Osteoblast (primary cell): Measurements from ENCODE around the gene MTOR. TPM values are rescaled to one million over a fixed set of nuclear protein-coding genes. Genes with fewer than 3 reads are reported as not detected.

Source experiments
- DNase-seq: peaks from one replicate; pipeline ENCODE4 v3.0.0; 2011; ENCODE audit warnings: low spot score, mixed read lengths; ENCODE audit not compliant: insufficient read length; ENCODE audit errors: missing footprints
- H2AFZ ChIP-seq: 2 replicates; pipeline ENCODE4 v1.6.0; 2011; ENCODE audit warnings: mild to moderate bottlenecking, low read length
- H3K27ac ChIP-seq: 2 replicates; pipeline ENCODE4 v1.5.1; 2011; ENCODE audit warnings: mild to moderate bottlenecking, low read depth, low read length, moderate library complexity
- H3K27me3 ChIP-seq: 2 replicates; pipeline ENCODE4 v1.6.0; 2012; ENCODE audit warnings: mild to moderate bottlenecking, control low read depth, inconsistent platforms, low read length, moderate library complexity; ENCODE audit not compliant: insufficient read depth
- H3K36me3 ChIP-seq: 2 replicates; pipeline ENCODE4 v1.5.1; 2011; ENCODE audit warnings: mild to moderate bottlenecking, low read length, control low read depth, moderate library complexity; ENCODE audit not compliant: insufficient read depth
- H3K4me1 ChIP-seq: 2 replicates; pipeline ENCODE4 v1.5.1; 2011; ENCODE audit warnings: mild to moderate bottlenecking, low read length, control low read depth, moderate library complexity; ENCODE audit not compliant: insufficient read depth
- H3K4me2 ChIP-seq: 2 replicates; pipeline ENCODE4 v1.6.0; 2011; ENCODE audit warnings: mild to moderate bottlenecking, low read length; ENCODE audit not compliant: insufficient read depth
- H3K4me3 ChIP-seq: fragments of 200-600 bp; sonication (generic); 3 replicates; pipeline ENCODE4 v1.5.1; 2012; ENCODE audit warnings: mild to moderate bottlenecking, low read length, inconsistent platforms; ENCODE audit not compliant: insufficient read depth
- H3K79me2 ChIP-seq: 2 replicates; pipeline ENCODE4 v1.6.0; 2012; ENCODE audit warnings: mild to moderate bottlenecking, low read length, control low read depth, inconsistent platforms; ENCODE audit not compliant: insufficient read depth
- H3K9me3 ChIP-seq: 2 replicates; pipeline ENCODE4 v1.5.1; 2011; ENCODE audit warnings: low read depth, low read length, control low read depth
- H4K20me1 ChIP-seq: 2 replicates; pipeline ENCODE4 v1.6.0; 2012; ENCODE audit warnings: mild to moderate bottlenecking, low read length, control low read depth; ENCODE audit not compliant: insufficient read depth
- total RNA-seq: library from RNA; depleted of rRNA; stranded (reverse); fragments of >200 nt; gene quantifications from 2 replicates; pipeline ENCODE4 v1.2.3, GENCODE V29; 2012
- TF ChIP-seq, protein P1 (sequence below): IDR thresholded peaks from 2 replicates; pipeline ENCODE4 v1.5.1; 2011; ENCODE audit warnings: mild to moderate bottlenecking, low read depth, low read length, moderate library complexity; ENCODE audit errors: extremely low read depth

MTOR gene
- total RNA-seq, 1 donor = 34.0 TPM

- H3K4me2 ChIP-seq = no peak overlapping the region
- no peaks in the 10 kb centered on the region for H3K36me3 ChIP-seq
- H3K4me3 ChIP-seq = no peak overlapping the region
- no peaks in the 10 kb centered on the region for H3K9me3 ChIP-seq
- no peak for DNase-seq
- TF ChIP-seq, protein P1, sequence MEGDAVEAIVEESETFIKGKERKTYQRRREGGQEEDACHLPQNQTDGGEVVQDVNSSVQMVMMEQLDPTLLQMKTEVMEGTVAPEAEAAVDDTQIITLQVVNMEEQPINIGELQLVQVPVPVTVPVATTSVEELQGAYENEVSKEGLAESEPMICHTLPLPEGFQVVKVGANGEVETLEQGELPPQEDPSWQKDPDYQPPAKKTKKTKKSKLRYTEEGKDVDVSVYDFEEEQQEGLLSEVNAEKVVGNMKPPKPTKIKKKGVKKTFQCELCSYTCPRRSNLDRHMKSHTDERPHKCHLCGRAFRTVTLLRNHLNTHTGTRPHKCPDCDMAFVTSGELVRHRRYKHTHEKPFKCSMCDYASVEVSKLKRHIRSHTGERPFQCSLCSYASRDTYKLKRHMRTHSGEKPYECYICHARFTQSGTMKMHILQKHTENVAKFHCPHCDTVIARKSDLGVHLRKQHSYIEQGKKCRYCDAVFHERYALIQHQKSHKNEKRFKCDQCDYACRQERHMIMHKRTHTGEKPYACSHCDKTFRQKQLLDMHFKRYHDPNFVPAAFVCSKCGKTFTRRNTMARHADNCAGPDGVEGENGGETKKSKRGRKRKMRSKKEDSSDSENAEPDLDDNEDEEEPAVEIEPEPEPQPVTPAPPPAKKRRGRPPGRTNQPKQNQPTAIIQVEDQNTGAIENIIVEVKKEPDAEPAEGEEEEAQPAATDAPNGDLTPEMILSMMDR = no peak
- no peak overlapping the region for H3K27ac ChIP-seq
- no peaks in the 10 kb centered on the region for H3K27me3 ChIP-seq
- H4K20me1 ChIP-seq = peaks cover 6% of the 10 kb centered on the region
- peaks cover 50% of the 10 kb centered on the region for H3K4me1 ChIP-seq
- no peaks in the 10 kb centered on the region for H3K79me2 ChIP-seq
- H2AFZ ChIP-seq = no peak overlapping the region
Observed at GRCh38 chr1:11176081-11176706, 86.2 kb downstream of the MTOR start.

DNA sequence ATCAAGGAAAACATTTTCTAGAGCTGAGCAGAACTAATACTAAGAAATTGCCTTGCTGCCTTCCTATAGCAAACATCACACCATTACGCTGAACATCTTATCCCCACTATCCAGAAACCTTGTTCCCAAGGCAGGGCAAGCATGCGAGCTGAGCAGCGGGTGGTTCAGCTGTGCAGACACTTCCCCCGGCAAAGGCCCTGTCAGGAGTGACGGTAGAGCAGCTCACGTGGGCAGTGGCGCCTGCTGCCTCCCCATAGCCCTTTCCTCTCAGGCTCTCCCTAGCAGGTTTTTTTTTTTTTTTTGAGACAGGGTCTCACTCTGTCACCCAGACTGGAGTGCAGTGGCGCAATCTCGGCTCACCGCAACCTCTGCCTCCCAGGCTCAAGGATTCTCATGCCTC lies 86.9 kb downstream of the MTOR start:
- Histone ChIP-seq H3K27ac (no peak overlapping the region), H4K20me1 (peaks cover 6% of the 10 kb centered on the region), H2AFZ (no peak overlapping the region), H3K36me3 (no peaks in the 10 kb centered on the region), H3K4me1 (peaks cover 47% of the 10 kb centered on the region), H3K27me3 (no peaks in the 10 kb centered on the region), H3K79me2 (no peaks in the 10 kb centered on the region), H3K4me3 (no peak overlapping the region), H3K4me2 (no peak overlapping the region), H3K9me3 (no peaks in the 10 kb centered on the region)
- no peak for DNase-seq
- TF ChIP-seq, protein P1 = no peak

DNA sequence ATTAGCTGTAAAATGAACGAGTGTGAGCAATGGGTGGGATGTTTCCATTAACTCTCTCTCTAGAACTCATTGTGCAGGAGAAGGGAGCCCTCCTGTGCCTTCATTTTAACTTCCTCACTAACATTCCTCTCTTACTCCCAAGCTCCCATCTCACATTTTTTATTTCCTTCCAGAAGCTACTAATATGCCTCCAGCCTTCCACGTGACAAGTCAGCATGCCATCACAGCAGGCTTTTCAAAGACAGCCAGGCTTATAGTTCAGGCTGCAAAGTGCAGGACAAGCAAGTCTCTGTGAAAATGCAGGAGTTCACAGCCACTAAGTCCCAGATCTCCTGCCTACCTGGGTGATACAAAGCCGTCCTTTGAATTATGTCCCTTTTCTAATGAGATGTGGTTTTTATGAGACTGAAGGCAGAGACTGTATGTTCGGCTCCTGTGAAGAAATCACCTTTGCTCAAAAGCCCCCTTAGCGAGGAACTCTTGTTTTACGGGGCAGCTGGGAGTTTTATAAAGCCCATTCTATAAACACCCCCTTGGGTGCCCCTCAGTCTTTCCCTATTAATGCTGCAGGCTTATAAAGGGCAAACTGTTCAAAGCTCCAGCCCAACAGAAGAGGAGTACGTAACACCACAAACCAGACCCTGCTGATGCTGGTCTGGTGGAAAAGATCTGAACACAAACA lies 87.9 kb downstream of the MTOR start:
- Histone ChIP-seq H3K4me3 (no peak overlapping the region), H3K9me3 (no peaks in the 10 kb centered on the region), H3K4me1 (peaks cover 36% of the 10 kb centered on the region), H3K36me3 (no peaks in the 10 kb centered on the region), H3K27me3 (no peaks in the 10 kb centered on the region), H3K4me2 (no peak overlapping the region), H4K20me1 (peaks cover 3% of the 10 kb centered on the region), H3K79me2 (no peaks in the 10 kb centered on the region), H3K27ac (no peak overlapping the region), H2AFZ (no peak overlapping the region)
- DNase-seq = no peak
- TF ChIP-seq, protein P1 = no peak

DNA sequence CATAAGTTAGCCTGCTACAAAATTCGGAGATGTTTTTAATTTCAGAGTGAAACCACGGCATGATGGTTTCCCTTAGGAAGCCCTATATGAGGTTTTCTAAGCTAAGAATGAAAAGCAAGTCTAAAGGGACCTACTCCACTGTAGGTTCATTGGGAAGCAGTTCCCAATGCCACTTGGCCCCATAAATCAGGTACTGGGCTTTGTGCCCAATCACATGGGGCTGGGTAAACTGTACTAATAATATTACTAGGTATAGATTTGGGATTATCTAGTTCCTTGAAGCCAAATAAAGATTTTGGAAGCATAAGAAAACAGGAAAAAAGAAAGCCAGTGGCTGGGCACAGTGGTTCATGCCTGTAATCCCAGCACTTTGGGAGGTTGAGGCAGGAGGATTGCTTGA lies 92.2 kb downstream of the MTOR start:
- no peak overlapping the region for H3K4me3 ChIP-seq
- H3K27me3 ChIP-seq = no peaks in the 10 kb centered on the region
- peaks cover 6% of the 10 kb centered on the region for H3K4me1 ChIP-seq
- H3K36me3 ChIP-seq = peaks cover 5% of the 10 kb centered on the region
- no peak overlapping the region for H2AFZ ChIP-seq
- H3K27ac ChIP-seq = no peak overlapping the region
- no peaks in the 10 kb centered on the region for H4K20me1 ChIP-seq
- TF ChIP-seq, protein P1 = no peak
- no peaks in the 10 kb centered on the region for H3K79me2 ChIP-seq
- H3K9me3 ChIP-seq = no peaks in the 10 kb centered on the region
- H3K4me2 ChIP-seq = no peak overlapping the region
- DNase-seq = no peak
